ENCODE data around the gene KCP. TPM values are rescaled to one million over a fixed set of nuclear protein-coding genes. Genes with fewer than 3 reads are reported as not detected.

Gene KCP
- total RNA-seq, 1 donor = 1.1 TPM

DNA sequence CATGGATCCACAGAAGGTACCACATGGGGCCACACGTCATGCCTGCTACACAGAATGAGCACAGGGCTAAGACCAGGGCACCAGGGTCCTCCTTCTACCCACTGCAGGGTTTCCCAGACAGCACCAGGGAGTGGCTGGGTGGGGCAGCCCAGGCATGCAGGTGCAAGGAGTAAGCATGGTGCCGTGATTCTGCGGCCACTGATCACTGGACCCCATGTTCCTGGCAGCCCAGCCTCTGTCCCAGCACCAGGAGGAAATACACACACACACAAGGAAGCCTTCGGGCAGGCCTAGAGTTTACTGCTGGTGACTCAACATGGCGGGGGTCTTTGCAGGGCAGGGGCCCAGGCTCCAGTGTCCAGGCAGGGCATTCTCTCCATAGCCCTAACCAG is 33.9 kb downstream of the KCP start:
- Histone ChIP-seq H2AFZ (ENCODE audit: low read length) (no peak overlapping the region), H3K36me3 (ENCODE audit: insufficient read depth, low read length) (no peaks in the 10 kb centered on the region), H3K27me3 (ENCODE audit: insufficient read depth, low read length) (no peaks in the 10 kb centered on the region), H3K4me1 (ENCODE audit: insufficient read depth, low read length) (no peaks in the 10 kb centered on the region), H4K20me1 (ENCODE audit: insufficient read depth, low read length) (no peaks in the 10 kb centered on the region), H3K79me2 (ENCODE audit: insufficient read depth, low read length) (no peaks in the 10 kb centered on the region), H3K4me2 (ENCODE audit: insufficient read depth, low read length) (no peak overlapping the region), H3K27ac (ENCODE audit: low read depth, low read length) (no peak overlapping the region), H3K4me3 (ENCODE audit: insufficient read depth, low read length) (no peak overlapping the region), H3K9me3 (ENCODE audit: low read depth, low read length) (no peaks in the 10 kb centered on the region)
- DNase-seq (ENCODE audit: insufficient read length, low spot score, missing footprints) = no peak
- TF ChIP-seq, protein P1, sequence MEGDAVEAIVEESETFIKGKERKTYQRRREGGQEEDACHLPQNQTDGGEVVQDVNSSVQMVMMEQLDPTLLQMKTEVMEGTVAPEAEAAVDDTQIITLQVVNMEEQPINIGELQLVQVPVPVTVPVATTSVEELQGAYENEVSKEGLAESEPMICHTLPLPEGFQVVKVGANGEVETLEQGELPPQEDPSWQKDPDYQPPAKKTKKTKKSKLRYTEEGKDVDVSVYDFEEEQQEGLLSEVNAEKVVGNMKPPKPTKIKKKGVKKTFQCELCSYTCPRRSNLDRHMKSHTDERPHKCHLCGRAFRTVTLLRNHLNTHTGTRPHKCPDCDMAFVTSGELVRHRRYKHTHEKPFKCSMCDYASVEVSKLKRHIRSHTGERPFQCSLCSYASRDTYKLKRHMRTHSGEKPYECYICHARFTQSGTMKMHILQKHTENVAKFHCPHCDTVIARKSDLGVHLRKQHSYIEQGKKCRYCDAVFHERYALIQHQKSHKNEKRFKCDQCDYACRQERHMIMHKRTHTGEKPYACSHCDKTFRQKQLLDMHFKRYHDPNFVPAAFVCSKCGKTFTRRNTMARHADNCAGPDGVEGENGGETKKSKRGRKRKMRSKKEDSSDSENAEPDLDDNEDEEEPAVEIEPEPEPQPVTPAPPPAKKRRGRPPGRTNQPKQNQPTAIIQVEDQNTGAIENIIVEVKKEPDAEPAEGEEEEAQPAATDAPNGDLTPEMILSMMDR (IDR thresholded peaks at IDR 0.05; ENCODE audit: extremely low read depth, low read depth, low read length) = no peak

DNA sequence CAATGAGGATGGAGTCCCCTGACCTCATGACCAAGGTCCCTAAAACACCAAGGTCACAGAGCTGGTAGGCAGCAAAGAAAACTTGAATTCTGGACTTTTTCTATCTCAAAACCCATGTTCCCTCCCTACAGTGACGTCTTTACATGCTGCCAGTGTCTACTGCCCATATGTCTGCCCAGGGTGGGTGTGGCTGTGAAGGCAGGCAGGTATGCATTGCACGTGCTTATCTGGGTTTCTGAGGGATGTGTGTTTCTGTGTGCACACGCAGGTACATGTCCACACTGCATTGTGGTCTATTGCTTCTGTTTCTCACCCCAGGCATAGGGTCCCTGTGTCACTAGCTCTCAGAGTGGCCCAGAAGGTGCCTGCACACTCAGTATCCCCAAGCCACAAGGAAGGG is 34.4 kb downstream of the KCP start:
- no peak overlapping the region for H3K4me3 ChIP-seq (ENCODE audit: insufficient read depth, low read length)
- no peaks in the 10 kb centered on the region for H4K20me1 ChIP-seq (ENCODE audit: insufficient read depth, low read length)
- no peaks in the 10 kb centered on the region for H3K9me3 ChIP-seq (ENCODE audit: low read depth, low read length)
- H3K36me3 ChIP-seq (ENCODE audit: insufficient read depth, low read length) = no peaks in the 10 kb centered on the region
- H3K27ac ChIP-seq (ENCODE audit: low read depth, low read length) = no peak overlapping the region
- peak; percentile 80 for DNase-seq (ENCODE audit: insufficient read length, low spot score, missing footprints)
- H3K79me2 ChIP-seq (ENCODE audit: insufficient read depth, low read length) = no peaks in the 10 kb centered on the region
- TF ChIP-seq, protein P1 (IDR thresholded peaks at IDR 0.05; ENCODE audit: extremely low read depth, low read depth, low read length) = no peak
- H3K4me2 ChIP-seq (ENCODE audit: insufficient read depth, low read length) = no peak overlapping the region
- H2AFZ ChIP-seq (ENCODE audit: low read length) = no peak overlapping the region
- no peaks in the 10 kb centered on the region for H3K4me1 ChIP-seq (ENCODE audit: insufficient read depth, low read length)
- H3K27me3 ChIP-seq (ENCODE audit: insufficient read depth, low read length) = peaks cover under 1% of the 10 kb centered on the region

DNA sequence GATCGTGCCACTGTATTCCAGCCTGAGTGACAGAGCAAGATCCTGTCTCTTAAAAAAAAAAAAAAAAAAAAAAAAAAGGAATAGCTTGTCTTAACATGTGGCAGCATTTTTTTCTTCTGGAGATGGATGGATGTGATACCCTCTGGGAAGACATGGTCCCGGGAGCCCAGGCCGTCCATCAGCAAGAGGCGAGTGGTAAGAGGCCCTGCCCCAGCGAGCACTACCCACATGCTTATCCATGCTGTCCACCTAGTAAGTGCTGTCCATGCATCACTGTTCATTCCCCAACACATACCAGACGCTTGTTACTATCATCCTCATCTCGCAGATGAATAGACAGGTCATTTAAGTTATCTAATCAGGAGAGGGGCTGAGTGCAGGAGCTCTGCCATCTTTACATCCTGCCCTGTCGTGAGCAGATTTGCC is 35.0 kb downstream of the KCP start:
- H3K27ac ChIP-seq (ENCODE audit: low read depth, low read length) = no peak overlapping the region
- no peaks in the 10 kb centered on the region for H3K36me3 ChIP-seq (ENCODE audit: insufficient read depth, low read length)
- H2AFZ ChIP-seq (ENCODE audit: low read length) = no peak overlapping the region
- no peaks in the 10 kb centered on the region for H3K4me1 ChIP-seq (ENCODE audit: insufficient read depth, low read length)
- H3K9me3 ChIP-seq (ENCODE audit: low read depth, low read length) = no peaks in the 10 kb centered on the region
- H3K27me3 ChIP-seq (ENCODE audit: insufficient read depth, low read length) = peaks cover 6% of the 10 kb centered on the region
- no peaks in the 10 kb centered on the region for H4K20me1 ChIP-seq (ENCODE audit: insufficient read depth, low read length)
- H3K79me2 ChIP-seq (ENCODE audit: insufficient read depth, low read length) = no peaks in the 10 kb centered on the region
- TF ChIP-seq, protein P1 (IDR thresholded peaks at IDR 0.05; ENCODE audit: extremely low read depth, low read depth, low read length) = no peak
- H3K4me3 ChIP-seq (ENCODE audit: insufficient read depth, low read length) = no peak overlapping the region
- no peak overlapping the region for H3K4me2 ChIP-seq (ENCODE audit: insufficient read depth, low read length)
- peak; percentile 21 for DNase-seq (ENCODE audit: insufficient read length, low spot score, missing footprints)

DNA sequence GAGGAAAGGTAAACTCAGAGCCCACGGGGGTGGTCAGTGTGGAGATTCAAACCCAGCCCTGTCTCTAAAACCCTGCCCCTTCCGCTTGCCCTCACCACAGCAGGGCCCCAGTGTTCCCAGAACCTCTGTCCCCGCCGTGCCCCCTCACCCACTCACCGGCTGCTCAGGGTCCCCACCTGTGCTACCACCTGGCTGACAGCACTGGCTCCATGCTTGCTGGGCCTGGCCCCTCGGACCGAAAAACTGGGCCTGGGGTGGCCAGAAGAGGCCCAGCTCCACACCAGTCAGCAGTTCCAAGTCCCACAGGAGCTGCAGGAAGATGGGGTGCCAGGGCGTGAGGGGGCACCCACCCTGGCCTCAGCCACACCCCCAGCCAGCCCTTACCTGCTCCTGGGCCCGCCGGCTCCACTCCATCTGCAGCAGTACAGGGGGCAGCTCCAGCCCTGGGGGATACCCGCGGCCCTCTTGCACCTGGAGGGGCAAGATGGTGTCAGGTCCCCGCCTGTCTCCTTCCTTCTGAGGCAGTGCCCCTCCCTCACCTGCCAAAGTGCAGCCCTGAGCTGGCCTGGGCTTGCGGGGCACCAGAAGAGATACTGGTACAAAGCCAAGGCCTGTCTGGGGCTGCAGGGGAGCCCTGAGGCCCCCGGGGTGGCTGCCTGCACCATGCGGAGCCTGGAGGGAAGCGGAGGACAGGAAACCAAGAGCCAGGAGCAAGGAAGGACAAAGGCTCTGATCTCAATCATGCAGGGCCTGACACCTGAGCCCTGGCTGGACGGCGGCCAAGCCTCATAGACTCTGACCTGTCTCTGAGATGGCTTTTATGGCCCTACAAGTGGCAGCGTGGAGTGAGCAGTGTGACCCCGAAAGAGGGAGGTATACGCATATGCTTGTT is 36.1 kb downstream of the KCP start:
- Histone ChIP-seq H3K27ac (ENCODE audit: low read depth, low read length) (no peak overlapping the region), H3K4me3 (ENCODE audit: insufficient read depth, low read length) (no peak overlapping the region), H3K27me3 (ENCODE audit: insufficient read depth, low read length) (peaks cover 7% of the 10 kb centered on the region), H3K9me3 (ENCODE audit: low read depth, low read length) (no peaks in the 10 kb centered on the region), H4K20me1 (ENCODE audit: insufficient read depth, low read length) (no peaks in the 10 kb centered on the region), H3K4me1 (ENCODE audit: insufficient read depth, low read length) (no peaks in the 10 kb centered on the region), H3K36me3 (ENCODE audit: insufficient read depth, low read length) (no peaks in the 10 kb centered on the region), H3K4me2 (ENCODE audit: insufficient read depth, low read length) (no peak overlapping the region), H3K79me2 (ENCODE audit: insufficient read depth, low read length) (no peaks in the 10 kb centered on the region), H2AFZ (ENCODE audit: low read length) (no peak overlapping the region)
- peak; percentile 58 for DNase-seq (ENCODE audit: insufficient read length, low spot score, missing footprints)
- TF ChIP-seq, protein P1 (IDR thresholded peaks at IDR 0.05; ENCODE audit: extremely low read depth, low read depth, low read length) = no peak
